K562 (cell line): ENCODE measurements around the gene ALK. TPM values are rescaled to one million over a fixed set of nuclear protein-coding genes. Genes with fewer than 3 reads are reported as not detected.

Experiments
- ATAC-seq: fragments of 200-7000 bp; cut with Tn5 transposase; 3 replicates; pipeline ENCODE4 v1.9.1; 2020; ENCODE audit warnings: moderate library complexity
- BruUV-seq: library from RNA; stranded (reverse); fragments of 400-500 nt; replicated peaks from 2 replicates; lab custom pipeline; 2021; lab: Mats Ljungman, UMichigan
- CTCF ChIA-PET: fragments of 300-600 bp; formaldehyde crosslinking; extraction: SDS; loops from one replicate; lab custom pipeline; 2021; ENCODE audit warnings: low intra/inter-chr PET ratio; lab: Yijun Ruan, JAX
- POLR2A ChIA-PET: fragments of 300-600, 350-650 bp; sonication (Branson Sonifier 250); formaldehyde crosslinking; extraction: SDS; loops from one replicate; lab custom pipeline; 2021; ENCODE audit warnings: antibody characterized with exemption, inconsistent platforms; lab: Yijun Ruan, JAX
- DNase-seq, 4 experiments: peaks; one replicate each; pipeline versions ENCODE4 v3.0.0 to v3.0.0-alpha.2; 2011 to 2018; ENCODE audit warnings: low spot score in 3 of 4, mixed read lengths in 3 of 4; ENCODE audit errors: extremely low read depth in 1 of 4
- FAIRE-seq: peaks from 2 replicates; lab custom pipeline; 2011; peaks lifted over from hg19 to GRCh38; lab: Jason Lieb, UNC
- H2AFZ ChIP-seq: 2 replicates; pipeline ENCODE4 v1.6.0; 2011; ENCODE audit warnings: low read depth, low read length, control low read depth, inconsistent platforms
- H3K27ac ChIP-seq: fragments of 200-600 bp; 3 replicates; pipeline ENCODE4 v1.8.0; 2011; ENCODE audit warnings: low read depth, mild to moderate bottlenecking, control low read depth, inconsistent platforms, low read length, moderate library complexity, mixed read lengths; ENCODE audit errors: extremely low read depth
- H3K27me3 ChIP-seq, 2 experiments: fragments of 300-600 bp in 1 of 2; 2 replicates in 1 of 2; 3 replicates in 1 of 2; pipeline versions ENCODE4 v1.6.0 to v1.8.0; 2011; ENCODE audit warnings: inconsistent platforms in 2 of 2, low read length in 2 of 2, mild to moderate bottlenecking in 1 of 2, mixed read lengths in 1 of 2, moderate library complexity in 1 of 2; ENCODE audit not compliant: control insufficient read depth in 2 of 2, insufficient read depth in 2 of 2
- H3K36me3 ChIP-seq: fragments of 300-600 bp; 3 replicates; pipeline ENCODE4 v1.8.0; 2011; ENCODE audit warnings: mild to moderate bottlenecking, low read length, inconsistent platforms; ENCODE audit not compliant: control insufficient read depth, insufficient read depth
- H3K4me1 ChIP-seq, 2 experiments: fragments of 200-600 bp in 1 of 2; replicated peaks in 1 of 2; 2 replicates in 1 of 2; 3 replicates in 1 of 2; pipeline versions ENCODE4 v1.5.1 to v1.8.0; 2011; ENCODE audit warnings: inconsistent platforms in 2 of 2, low read length in 2 of 2, mild to moderate bottlenecking in 1 of 2, mixed read lengths in 1 of 2, moderate library complexity in 1 of 2; ENCODE audit not compliant: control insufficient read depth in 2 of 2, insufficient read depth in 2 of 2
- H3K4me2 ChIP-seq: 2 replicates; pipeline ENCODE4 v1.6.1; 2011; ENCODE audit warnings: low read length, control low read depth, inconsistent platforms, mixed read lengths; ENCODE audit not compliant: insufficient read depth
- H3K4me3 ChIP-seq: fragments of 200-600 bp; sonication (generic), shearing (Covaris generic); 2 replicates; pipeline ENCODE4 v1.5.1; 2016; ENCODE audit warnings: control low read depth, inconsistent platforms
- H3K79me2 ChIP-seq: fragments of 200-600 bp; 3 replicates; pipeline ENCODE4 v1.8.0; 2011; ENCODE audit warnings: low read length, inconsistent platforms; ENCODE audit not compliant: control insufficient read depth, insufficient read depth
- H3K9ac ChIP-seq, 2 experiments: 2 replicates each; pipeline versions ENCODE4 v1.6.0 to v1.6.1; 2011; ENCODE audit warnings: low read depth in 2 of 2, low read length in 2 of 2, control low read depth in 1 of 2, inconsistent platforms in 1 of 2, mild to moderate bottlenecking in 1 of 2, mixed read lengths in 1 of 2; ENCODE audit not compliant: insufficient read depth in 1 of 2
- H3K9me1 ChIP-seq: one replicate; pipeline ENCODE4 v1.6.0; 2011; ENCODE audit warnings: inconsistent platforms, mild to moderate bottlenecking, low read length, moderate library complexity; ENCODE audit not compliant: control insufficient read depth, insufficient read depth
- H3K9me3 ChIP-seq: replicated peaks from 2 replicates; pipeline ENCODE4 v1.5.1; 2011; ENCODE audit warnings: low read depth, low read length, inconsistent platforms; ENCODE audit not compliant: control insufficient read depth, insufficient read depth
- H4K20me1 ChIP-seq: replicated peaks from 2 replicates; pipeline ENCODE4 v1.6.1; 2011; ENCODE audit warnings: low read length, inconsistent platforms, mixed read lengths; ENCODE audit not compliant: control insufficient read depth, insufficient read depth
- CREB5 ChIP-seq: fragments of 250-450 bp; sonication (Bioruptor Pico); IDR thresholded peaks from 2 replicates; pipeline ENCODE4 v1.5.0; 2020; ENCODE audit warnings: mild to moderate bottlenecking
- E2F6 ChIP-seq, 2 experiments: IDR thresholded peaks; 2 replicates each; pipeline ENCODE4 v1.6.1; 2011; ENCODE audit warnings: borderline replicate concordance in 1 of 2, control low read depth in 1 of 2, low read depth in 1 of 2, low read length in 1 of 2, mild to moderate bottlenecking in 1 of 2, mixed read lengths in 1 of 2, moderate library complexity in 1 of 2; ENCODE audit not compliant: insufficient read depth in 1 of 2, insufficient read length in 1 of 2, poor library complexity in 1 of 2, severe bottlenecking in 1 of 2; ENCODE audit errors: extremely low read depth in 1 of 2
- HDAC3 ChIP-seq: fragments of 450-650 bp; IDR thresholded peaks from 2 replicates; pipeline ENCODE4 v1.6.1; 2018; ENCODE audit warnings: borderline replicate concordance, mild to moderate bottlenecking, moderate library complexity; ENCODE audit not compliant: partially characterized antibody
- HMG20B ChIP-seq: fragments of 250-450 bp; sonication (Bioruptor Pico); IDR thresholded peaks from 2 replicates; pipeline ENCODE4 v1.5.0; 2021; ENCODE audit warnings: mild to moderate bottlenecking
- RERE ChIP-seq: sonication (generic); formaldehyde crosslinking; IDR thresholded peaks from 2 replicates; pipeline ENCODE4 v1.8.0; 2023; ENCODE audit warnings: missing genetic modification reagents, mild to moderate bottlenecking, borderline replicate concordance
- TAF1 ChIP-seq: IDR thresholded peaks from 2 replicates; pipeline ENCODE4 v1.6.1; 2011; ENCODE audit warnings: mild to moderate bottlenecking, low read length, moderate library complexity; ENCODE audit not compliant: insufficient read depth, control insufficient read depth, severe bottlenecking; ENCODE audit errors: extremely low read depth
- TAF15 ChIP-seq: fragments of 200-400 bp; formaldehyde crosslinking; IDR thresholded peaks from 2 replicates; pipeline ENCODE4 v1.6.1; 2017; ENCODE audit warnings: mild to moderate bottlenecking, low read depth, low read length, moderate library complexity
- ZC3H11A ChIP-seq: IDR thresholded peaks from 2 replicates; pipeline ENCODE4 v1.6.1; 2012; ENCODE audit warnings: low read depth, low read length, improper control_type of control experiment
- ZNF263 ChIP-seq: sonication (generic); formaldehyde crosslinking; IDR thresholded peaks from 2 replicates; pipeline ENCODE4 v1.8.0; 2022; ENCODE audit warnings: mild to moderate bottlenecking, missing genetic modification reagents, borderline replicate concordance
- WGBS: fragments of 100-300 bp; shearing (Covaris generic); methylation state at CpG from one replicate; pipeline ENCODE4 v1.1.6; 2016; ENCODE audit warnings: low coverage, mixed read lengths; ENCODE audit not compliant: insufficient coverage; ENCODE audit errors: missing lambda C conversion rate; 5-methylcytosine and 5-hydroxymethylcytosine counted together
- in situ Hi-C: fragments of 300-500 bp; cut with MboI; formaldehyde crosslinking; loops from 4 replicates; pipeline ENCODE4 v1.15.0; 2018; ENCODE audit warnings: inconsistent platforms, mixed read lengths
- intact Hi-C: fragments of 100-400 bp; cut with micrococcal nuclease; formaldehyde crosslinking; loops from 2 replicates; pipeline ENCODE4 v1.14.2; 2022
- polyA plus RNA-seq, 8 experiments: library from polyadenylated mRNA; depleted of rRNA in 4 of 8; stranded (reverse) in 5 of 8; unstranded in 3 of 8; fragments of >200 nt; fragmentation: Nextera tagmentation in 2 of 8; fragmentation: Illumina TruSeq in 1 of 8; extraction: Ambion mirVana in 2 of 8; extraction: Trizol in 1 of 8; gene quantifications; 2 replicates each; pipeline versions ENCODE4 v1.2.1 to v1.2.3, GENCODE V29; 2011 to 2014; ENCODE audit warnings: inconsistent platforms in 1 of 8, missing spikeins in 1 of 8
- total RNA-seq, 7 experiments: library from RNA; depleted of rRNA in 6 of 7; stranded (reverse); fragments of >200 nt in 6 of 7; fragmentation: Illumina TruSeq in 2 of 7; extraction: Trizol in 2 of 7; gene quantifications; 2 replicates each; pipeline versions ENCODE4 v1.2.1 to v1.2.3, GENCODE V29; 2011 to 2021; ENCODE audit warnings: low replicate concordance in 1 of 7

The ALK gene
- total and polyA plus RNA-seq, 9 of the 15 experiments (the other 6 are each of a cell fraction or from before 2014, with no cell fraction given): not detected

GRCh38 chr2:29226808-29227207, 694.6 kb downstream of the ALK start:
- in situ Hi-C loops (no loop called here), intact Hi-C loops (no loop called here)
- Histone ChIP-seq H3K27ac (no peak overlapping the region), H3K27me3 (peaks cover 7 to 74% of the 10 kb centered on the region in 2 experiments; a peak in 3 of 5 replicates), H3K79me2 (no peaks in the 10 kb centered on the region), H3K9me1 (no peaks in the 10 kb centered on the region), H3K4me1 (no peaks in the 10 kb centered on the region), H4K20me1 (peaks cover 11% of the 10 kb centered on the region), H3K36me3 (no peaks in the 10 kb centered on the region), H3K4me2 (no peak overlapping the region), H3K9ac (no peak overlapping the region), H3K9me3 (no peaks in the 10 kb centered on the region), H2AFZ (no peak overlapping the region), H3K4me3 (no peak overlapping the region)
- FAIRE-seq (no peak), ATAC-seq (no peak), DNase-seq (no peak)
- no peak for TF ChIP-seq ZNF263 (CRISPR knock-in tag)
- TF ChIP-seq ZC3H11A: no peak
- no peak for TF ChIP-seq CREB5 (CRISPR knock-in tag)
- no peak for TF ChIP-seq TAF1
- no peak for TF ChIP-seq TAF15
- TF ChIP-seq E2F6 (IDR thresholded peaks at IDR 0.05; ENCODE audit: borderline replicate concordance in 1 of 2, extremely low read depth in 1 of 2, insufficient read depth in 1 of 2, insufficient read length in 1 of 2, low read depth in 1 of 2, low read length in 1 of 2, poor library complexity in 1 of 2, severe bottlenecking in 1 of 2): no peak
- no peak for TF ChIP-seq RERE
- TF ChIP-seq HDAC3: no peak
- TF ChIP-seq HMG20B (CRISPR knock-in tag): no peak
- WGBS: 1% methylated on average over 7 of the region's 7 CpGs
- POLR2A ChIA-PET: no interaction called here
- BruUV-seq: no TSS peak
- CTCF ChIA-PET: no interaction called here
